Parathyroid adenoma (tissue), 2 donors: ENCODE results near the gene DOCK2.

Experiments
- H2AFZ ChIP-seq: fragments of 300-600 bp; sonication (generic); one replicate; pipeline ENCODE4 v1.7.0; 2017; ENCODE audit warnings: antibody characterized with exemption, mild to moderate bottlenecking
- H3K27ac ChIP-seq: fragments of 300-600 bp; sonication (generic); one replicate; pipeline ENCODE4 v1.7.0; 2017
- H3K27me3 ChIP-seq: fragments of 300-600 bp; sonication (generic); one replicate; pipeline ENCODE4 v1.7.0; 2017; ENCODE audit warnings: low read length; ENCODE audit not compliant: control insufficient read depth, insufficient read depth
- H3K36me3 ChIP-seq: fragments of 300-600 bp; sonication (generic); one replicate; pipeline ENCODE4 v1.7.0; 2017; ENCODE audit warnings: low read length; ENCODE audit not compliant: control insufficient read depth, insufficient read depth
- H3K4me1 ChIP-seq: fragments of 300-600 bp; sonication (generic); one replicate; pipeline ENCODE4 v1.7.0; 2017; ENCODE audit warnings: control low read depth
- H3K4me2 ChIP-seq: fragments of 300-600 bp; sonication (generic); one replicate; pipeline ENCODE4 v1.7.0; 2017; ENCODE audit warnings: low read length
- H3K4me3 ChIP-seq: fragments of 300-600 bp; sonication (generic); one replicate; pipeline ENCODE4 v1.7.0; 2017; ENCODE audit warnings: low read depth, low read length
- H3K79me2 ChIP-seq: fragments of 300-600 bp; sonication (generic); one replicate; pipeline ENCODE4 v1.7.0; 2017; ENCODE audit warnings: control low read depth
- H3K9ac ChIP-seq: fragments of 300-600 bp; sonication (generic); one replicate; pipeline ENCODE4 v1.7.0; 2017; ENCODE audit warnings: mild to moderate bottlenecking
- H3K9me3 ChIP-seq: fragments of 300-600 bp; sonication (generic); one replicate; pipeline ENCODE4 v1.7.0; 2017; ENCODE audit warnings: low read length; ENCODE audit not compliant: control insufficient read depth
- CTCF ChIP-seq: fragments of 300-600 bp; sonication (generic); IDR thresholded peaks from one replicate; pipeline ENCODE4 v1.7.0; 2017; ENCODE audit warnings: antibody characterized with exemption, mild to moderate bottlenecking
- donor health status: primary hyperparathyroidism.

The DOCK2 gene

GRCh38 chr5:170011751-170012150, 374.7 kb downstream of the DOCK2 start:
- H3K36me3 ChIP-seq: no peaks in the 10 kb centered on the region
- no peak for TF ChIP-seq CTCF
- no peaks in the 10 kb centered on the region for H3K79me2 ChIP-seq
- no peak overlapping the region for H3K9ac ChIP-seq
- no peaks in the 10 kb centered on the region for H3K27me3 ChIP-seq
- H3K4me3 ChIP-seq: no peak overlapping the region
- H3K4me2 ChIP-seq: no peak overlapping the region
- no peaks in the 10 kb centered on the region for H3K9me3 ChIP-seq
- no peaks in the 10 kb centered on the region for H3K4me1 ChIP-seq
- H2AFZ ChIP-seq: no peak overlapping the region
- no peak overlapping the region for H3K27ac ChIP-seq

- Histone ChIP-seq H3K9ac (no peak overlapping the region), H3K79me2 (no peaks in the 10 kb centered on the region), H3K4me2 (no peak overlapping the region), H3K27me3 (no peaks in the 10 kb centered on the region), H3K9me3 (no peaks in the 10 kb centered on the region), H3K4me1 (no peaks in the 10 kb centered on the region), H3K27ac (no peak overlapping the region), H3K36me3 (no peaks in the 10 kb centered on the region), H2AFZ (no peak overlapping the region), H3K4me3 (no peak overlapping the region)
- no peak for TF ChIP-seq CTCF
These were observed 375.5 kb downstream of the DOCK2 start for GRCh38 chr5:170012622-170013021.

GRCh38 chr5:170020423-170020822, 383.3 kb downstream of the DOCK2 start:
- Histone ChIP-seq H3K9me3 (no peaks in the 10 kb centered on the region), H3K4me3 (no peak overlapping the region), H3K27me3 (no peaks in the 10 kb centered on the region), H3K4me1 (no peaks in the 10 kb centered on the region), H3K4me2 (no peak overlapping the region), H3K79me2 (no peaks in the 10 kb centered on the region), H3K36me3 (no peaks in the 10 kb centered on the region), H3K27ac (no peak overlapping the region), H2AFZ (no peak overlapping the region), H3K9ac (no peak overlapping the region)
- no peak for TF ChIP-seq CTCF

GRCh38 chr5:170021506-170021905, 384.4 kb downstream of the DOCK2 start:
- H3K9me3 ChIP-seq: no peaks in the 10 kb centered on the region
- H3K4me2 ChIP-seq: no peak overlapping the region
- H3K9ac ChIP-seq: no peak overlapping the region
- no peaks in the 10 kb centered on the region for H3K79me2 ChIP-seq
- H2AFZ ChIP-seq: no peak overlapping the region
- H3K4me3 ChIP-seq: no peak overlapping the region
- no peak overlapping the region for H3K27ac ChIP-seq
- no peaks in the 10 kb centered on the region for H3K36me3 ChIP-seq
- H3K4me1 ChIP-seq: no peaks in the 10 kb centered on the region
- no peaks in the 10 kb centered on the region for H3K27me3 ChIP-seq
- no peak for TF ChIP-seq CTCF

- TF ChIP-seq CTCF: no peak
- H3K9ac ChIP-seq: no peak overlapping the region
- no peak overlapping the region for H3K4me2 ChIP-seq
- H2AFZ ChIP-seq: no peak overlapping the region
- no peaks in the 10 kb centered on the region for H3K79me2 ChIP-seq
- H3K27ac ChIP-seq: no peak overlapping the region
- H3K36me3 ChIP-seq: no peaks in the 10 kb centered on the region
- H3K9me3 ChIP-seq: no peaks in the 10 kb centered on the region
- H3K4me1 ChIP-seq: no peaks in the 10 kb centered on the region
- no peaks in the 10 kb centered on the region for H3K27me3 ChIP-seq
- no peak overlapping the region for H3K4me3 ChIP-seq
These were observed 388.8 kb downstream of the DOCK2 start for GRCh38 chr5:170025853-170026252.
